ENCODE measurements around the gene TMEM165. TPM values are rescaled to one million over a fixed set of nuclear protein-coding genes. Genes with fewer than 3 reads are reported as not detected.

The TMEM165 gene
- polyA plus RNA-seq, 3 donors: 77.4 to 96.4 (median 92.8) TPM

DNA sequence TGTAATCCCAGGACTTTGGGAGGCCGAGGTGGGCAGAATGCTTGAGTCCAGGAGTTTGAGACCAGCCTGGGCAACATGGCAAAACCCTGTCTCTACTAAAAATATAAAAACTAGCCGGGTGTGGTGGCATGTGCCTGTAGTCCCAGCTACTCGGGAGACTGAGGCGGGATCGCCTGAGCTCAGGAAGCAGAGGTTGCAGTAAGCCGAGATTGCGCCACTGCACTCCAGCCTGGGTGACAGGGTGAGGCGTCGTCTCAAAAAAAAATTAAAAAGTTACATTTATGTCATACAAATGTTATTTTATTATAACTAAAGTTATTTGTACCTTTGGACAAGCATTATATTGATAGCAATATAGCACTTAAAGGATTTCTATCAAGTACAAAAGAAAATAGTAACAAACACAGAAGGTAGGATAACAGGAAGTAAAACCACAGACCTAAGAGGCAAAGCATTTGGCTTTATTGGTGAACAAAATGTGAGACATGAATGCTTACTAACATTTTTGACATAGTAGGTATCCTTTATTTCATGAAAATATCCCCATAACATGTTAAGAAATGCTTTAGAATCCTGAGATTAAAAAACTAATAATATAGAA, 51.5 kb downstream of the TMEM165 start:
- intact Hi-C loops (cut with micrococcal nuclease): no loop called here
- H3K79me2 ChIP-seq (ENCODE audit: insufficient read depth, low read length): no peaks in the 10 kb centered on the region
- H2AFZ ChIP-seq (ENCODE audit: insufficient read depth, low read depth, low read length, poor library complexity, severe bottlenecking): no peak overlapping the region
- H3K4me2 ChIP-seq (replicated peaks; ENCODE audit: extremely low read depth, low read length, poor library complexity, severe bottlenecking): peak overlapping the region; percentile 14
- Mint-ChIP-seq H3K27ac (peak overlapping the region in 2 of 7 donors; percentile 66 to 82), H3K27me3 (ENCODE audit: low read depth in 3 of 3) (peaks cover 0 to 1% (median 0%) of the 10 kb centered on the region in 3 donors), H3K4me3 (peak overlapping the region in 1 of 2 donors; percentile 37), H3K36me3 (peaks cover 47% of the 10 kb centered on the region in 2 donors), H3K9me3 (no peaks in the 10 kb centered on the region), H3K4me1 (peaks cover 6% of the 10 kb centered on the region)
- H3K9me3 ChIP-seq (replicated peaks in 1 of 2; ENCODE audit: control insufficient read depth in 1 of 2, insufficient read depth in 1 of 2, low read length in 2 of 2): no peaks in the 10 kb centered on the region
- no peaks in the 10 kb centered on the region for H3K27me3 ChIP-seq (ENCODE audit: control insufficient read depth in 2 of 2, insufficient read depth in 2 of 2, low read length in 2 of 2)
- H3K36me3 ChIP-seq (replicated peaks in 1 of 2; ENCODE audit: control insufficient read depth in 1 of 2, insufficient read depth in 2 of 2, low read length in 2 of 2): peaks cover 31 to 70% of the 10 kb centered on the region in 2 donors
- TF ChIP-seq, protein P1, sequence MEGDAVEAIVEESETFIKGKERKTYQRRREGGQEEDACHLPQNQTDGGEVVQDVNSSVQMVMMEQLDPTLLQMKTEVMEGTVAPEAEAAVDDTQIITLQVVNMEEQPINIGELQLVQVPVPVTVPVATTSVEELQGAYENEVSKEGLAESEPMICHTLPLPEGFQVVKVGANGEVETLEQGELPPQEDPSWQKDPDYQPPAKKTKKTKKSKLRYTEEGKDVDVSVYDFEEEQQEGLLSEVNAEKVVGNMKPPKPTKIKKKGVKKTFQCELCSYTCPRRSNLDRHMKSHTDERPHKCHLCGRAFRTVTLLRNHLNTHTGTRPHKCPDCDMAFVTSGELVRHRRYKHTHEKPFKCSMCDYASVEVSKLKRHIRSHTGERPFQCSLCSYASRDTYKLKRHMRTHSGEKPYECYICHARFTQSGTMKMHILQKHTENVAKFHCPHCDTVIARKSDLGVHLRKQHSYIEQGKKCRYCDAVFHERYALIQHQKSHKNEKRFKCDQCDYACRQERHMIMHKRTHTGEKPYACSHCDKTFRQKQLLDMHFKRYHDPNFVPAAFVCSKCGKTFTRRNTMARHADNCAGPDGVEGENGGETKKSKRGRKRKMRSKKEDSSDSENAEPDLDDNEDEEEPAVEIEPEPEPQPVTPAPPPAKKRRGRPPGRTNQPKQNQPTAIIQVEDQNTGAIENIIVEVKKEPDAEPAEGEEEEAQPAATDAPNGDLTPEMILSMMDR (IDR thresholded peaks at IDR 0.05): no peak
- H3K4me3 ChIP-seq (replicated peaks in 1 of 3; ENCODE audit: low read depth in 2 of 3, low read length in 3 of 3): peak overlapping the region in 2 of 3 experiments; percentile 4 to 19
- H3K27ac ChIP-seq (ENCODE audit: low read depth in 1 of 2, low read length in 2 of 2): peak overlapping the region in 1 of 2 donors; percentile 35
- no peak overlapping the region for H3K9ac ChIP-seq (ENCODE audit: insufficient read depth, low read length, poor library complexity, severe bottlenecking)
- no CpG with 5 or more reads among the region's 9 CpGs for WGBS (ENCODE audit: insufficient coverage)
- H4K20me1 ChIP-seq (ENCODE audit: insufficient read depth, low read length): no peaks in the 10 kb centered on the region
- H3K4me1 ChIP-seq (ENCODE audit: control insufficient read depth in 1 of 2, insufficient read depth in 2 of 2, low read length in 2 of 2): peaks cover 2 to 17% of the 10 kb centered on the region in 2 donors
- peak in 2 of 3 donors; percentile 8 to 15 for DNase-seq

DNA sequence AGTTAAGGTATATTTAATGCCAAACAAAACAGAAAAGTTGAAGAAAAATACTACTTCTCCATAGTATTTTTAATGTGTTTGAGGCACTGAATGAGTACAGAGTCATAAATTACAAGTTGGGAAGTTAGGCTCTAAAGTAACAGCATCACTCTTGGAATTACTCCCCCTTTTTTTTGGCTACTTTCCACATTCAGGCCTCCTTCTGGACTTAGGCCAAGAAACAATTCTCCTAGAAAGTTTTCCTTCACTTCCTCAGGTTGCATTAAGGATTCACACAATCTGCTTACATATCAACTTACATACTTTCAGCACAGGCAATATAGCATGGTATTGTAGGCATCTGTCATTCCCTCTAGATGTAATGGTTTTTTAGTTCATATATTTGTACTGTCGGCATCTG, 52.1 kb downstream of the TMEM165 start:
- no peak overlapping the region for H3K9ac ChIP-seq (ENCODE audit: insufficient read depth, low read length, poor library complexity, severe bottlenecking)
- WGBS (ENCODE audit: insufficient coverage): no CpG with 5 or more reads among the region's 1 CpG
- no peaks in the 10 kb centered on the region for H3K9me3 ChIP-seq (replicated peaks in 1 of 2; ENCODE audit: control insufficient read depth in 1 of 2, insufficient read depth in 1 of 2, low read length in 2 of 2)
- TF ChIP-seq, protein P1 (IDR thresholded peaks at IDR 0.05): no peak
- intact Hi-C loops (cut with micrococcal nuclease): no loop called here
- H3K4me1 Mint-ChIP-seq: peaks cover 6% of the 10 kb centered on the region
- H3K4me1 ChIP-seq (ENCODE audit: control insufficient read depth in 1 of 2, insufficient read depth in 2 of 2, low read length in 2 of 2): peaks cover 2 to 17% of the 10 kb centered on the region in 2 donors
- H3K27ac ChIP-seq (ENCODE audit: low read depth in 1 of 2, low read length in 2 of 2): peak overlapping the region in 1 of 2 donors; percentile 15
- H3K4me2 ChIP-seq (replicated peaks; ENCODE audit: extremely low read depth, low read length, poor library complexity, severe bottlenecking): no peak overlapping the region
- H3K27ac Mint-ChIP-seq: no peak overlapping the region
- no peaks in the 10 kb centered on the region for H3K9me3 Mint-ChIP-seq
- H3K36me3 ChIP-seq (replicated peaks in 1 of 2; ENCODE audit: control insufficient read depth in 1 of 2, insufficient read depth in 2 of 2, low read length in 2 of 2): peaks cover 29 to 68% of the 10 kb centered on the region in 2 donors
- DNase-seq: no peak
- H3K27me3 ChIP-seq (ENCODE audit: control insufficient read depth in 2 of 2, insufficient read depth in 2 of 2, low read length in 2 of 2): no peaks in the 10 kb centered on the region
- H3K27me3 Mint-ChIP-seq (ENCODE audit: low read depth in 3 of 3): peaks cover 0 to 2% (median 0%) of the 10 kb centered on the region in 3 donors
- H3K79me2 ChIP-seq (ENCODE audit: insufficient read depth, low read length): no peaks in the 10 kb centered on the region
- no peak overlapping the region for H2AFZ ChIP-seq (ENCODE audit: insufficient read depth, low read depth, low read length, poor library complexity, severe bottlenecking)
- no peak overlapping the region for H3K4me3 ChIP-seq (replicated peaks in 1 of 3; ENCODE audit: low read depth in 2 of 3, low read length in 3 of 3)
- H3K36me3 Mint-ChIP-seq: peaks cover 44 to 52% of the 10 kb centered on the region in 2 donors
- H4K20me1 ChIP-seq (ENCODE audit: insufficient read depth, low read length): no peaks in the 10 kb centered on the region
- no peak overlapping the region for H3K4me3 Mint-ChIP-seq
